K562 (cell line): ENCODE data around the gene TECTA. TPM values are rescaled to one million over a fixed set of nuclear protein-coding genes. Genes with fewer than 3 reads are reported as not detected.

Experiments used
- ATAC-seq: fragments of 200-7000 bp; cut with Tn5 transposase; 3 replicates; pipeline ENCODE4 v1.9.1; 2020; ENCODE audit warnings: moderate library complexity
- BruUV-seq: library from RNA; stranded (reverse); fragments of 400-500 nt; replicated peaks from 2 replicates; lab custom pipeline; 2021; lab: Mats Ljungman, UMichigan
- CTCF ChIA-PET: fragments of 300-600 bp; formaldehyde crosslinking; extraction: SDS; loops from one replicate; lab custom pipeline; 2021; ENCODE audit warnings: low intra/inter-chr PET ratio; lab: Yijun Ruan, JAX
- POLR2A ChIA-PET: fragments of 300-600, 350-650 bp; sonication (Branson Sonifier 250); formaldehyde crosslinking; extraction: SDS; loops from one replicate; lab custom pipeline; 2021; ENCODE audit warnings: antibody characterized with exemption, inconsistent platforms; lab: Yijun Ruan, JAX
- DNase-seq, 4 experiments: peaks; one replicate each; pipeline versions ENCODE4 v3.0.0 to v3.0.0-alpha.2; 2011 to 2018; ENCODE audit warnings: low spot score in 3 of 4, mixed read lengths in 3 of 4; ENCODE audit errors: extremely low read depth in 1 of 4
- FAIRE-seq: peaks from 2 replicates; lab custom pipeline; 2011; peaks lifted over from hg19 to GRCh38; lab: Jason Lieb, UNC
- H2AFZ ChIP-seq: 2 replicates; pipeline ENCODE4 v1.6.0; 2011; ENCODE audit warnings: low read depth, low read length, control low read depth, inconsistent platforms
- H3K27ac ChIP-seq: fragments of 200-600 bp; 3 replicates; pipeline ENCODE4 v1.8.0; 2011; ENCODE audit warnings: low read depth, mild to moderate bottlenecking, control low read depth, inconsistent platforms, low read length, moderate library complexity, mixed read lengths; ENCODE audit errors: extremely low read depth
- H3K27me3 ChIP-seq, 2 experiments: fragments of 300-600 bp in 1 of 2; 2 replicates in 1 of 2; 3 replicates in 1 of 2; pipeline versions ENCODE4 v1.6.0 to v1.8.0; 2011; ENCODE audit warnings: inconsistent platforms in 2 of 2, low read length in 2 of 2, mild to moderate bottlenecking in 1 of 2, mixed read lengths in 1 of 2, moderate library complexity in 1 of 2; ENCODE audit not compliant: control insufficient read depth in 2 of 2, insufficient read depth in 2 of 2
- H3K36me3 ChIP-seq: fragments of 300-600 bp; 3 replicates; pipeline ENCODE4 v1.8.0; 2011; ENCODE audit warnings: mild to moderate bottlenecking, low read length, inconsistent platforms; ENCODE audit not compliant: control insufficient read depth, insufficient read depth
- H3K4me1 ChIP-seq, 2 experiments: fragments of 200-600 bp in 1 of 2; replicated peaks in 1 of 2; 2 replicates in 1 of 2; 3 replicates in 1 of 2; pipeline versions ENCODE4 v1.5.1 to v1.8.0; 2011; ENCODE audit warnings: inconsistent platforms in 2 of 2, low read length in 2 of 2, mild to moderate bottlenecking in 1 of 2, mixed read lengths in 1 of 2, moderate library complexity in 1 of 2; ENCODE audit not compliant: control insufficient read depth in 2 of 2, insufficient read depth in 2 of 2
- H3K4me2 ChIP-seq: 2 replicates; pipeline ENCODE4 v1.6.1; 2011; ENCODE audit warnings: low read length, control low read depth, inconsistent platforms, mixed read lengths; ENCODE audit not compliant: insufficient read depth
- H3K4me3 ChIP-seq: fragments of 200-600 bp; sonication (generic), shearing (Covaris generic); 2 replicates; pipeline ENCODE4 v1.5.1; 2016; ENCODE audit warnings: control low read depth, inconsistent platforms
- H3K79me2 ChIP-seq: fragments of 200-600 bp; 3 replicates; pipeline ENCODE4 v1.8.0; 2011; ENCODE audit warnings: low read length, inconsistent platforms; ENCODE audit not compliant: control insufficient read depth, insufficient read depth
- H3K9ac ChIP-seq, 2 experiments: 2 replicates each; pipeline versions ENCODE4 v1.6.0 to v1.6.1; 2011; ENCODE audit warnings: low read depth in 2 of 2, low read length in 2 of 2, control low read depth in 1 of 2, inconsistent platforms in 1 of 2, mild to moderate bottlenecking in 1 of 2, mixed read lengths in 1 of 2; ENCODE audit not compliant: insufficient read depth in 1 of 2
- H3K9me1 ChIP-seq: one replicate; pipeline ENCODE4 v1.6.0; 2011; ENCODE audit warnings: inconsistent platforms, mild to moderate bottlenecking, low read length, moderate library complexity; ENCODE audit not compliant: control insufficient read depth, insufficient read depth
- H3K9me3 ChIP-seq: replicated peaks from 2 replicates; pipeline ENCODE4 v1.5.1; 2011; ENCODE audit warnings: low read depth, low read length, inconsistent platforms; ENCODE audit not compliant: control insufficient read depth, insufficient read depth
- H4K20me1 ChIP-seq: replicated peaks from 2 replicates; pipeline ENCODE4 v1.6.1; 2011; ENCODE audit warnings: low read length, inconsistent platforms, mixed read lengths; ENCODE audit not compliant: control insufficient read depth, insufficient read depth
- ATF6 ChIP-seq: sonication (generic); formaldehyde crosslinking; IDR thresholded peaks from 2 replicates; pipeline ENCODE4 v1.4.0; 2020; ENCODE audit warnings: mild to moderate bottlenecking, missing genetic modification reagents
- BRD9 ChIP-seq: fragments of 450-650 bp; IDR thresholded peaks from 2 replicates; pipeline ENCODE4 v1.6.1; 2018; ENCODE audit warnings: low read depth; ENCODE audit not compliant: partially characterized antibody
- CGGBP1 ChIP-seq: fragments of 250-450 bp; sonication (Bioruptor Pico); IDR thresholded peaks from 2 replicates; pipeline ENCODE4 v1.9.0; 2021; ENCODE audit warnings: mild to moderate bottlenecking
- GTF2A2 ChIP-seq: IDR thresholded peaks from 2 replicates; pipeline ENCODE4 v1.6.1; 2016; ENCODE audit warnings: mild to moderate bottlenecking, missing genetic modification characterization, missing compliant biosample characterization
- GTF2B ChIP-seq: IDR thresholded peaks from 2 replicates; pipeline ENCODE4 v1.6.1; 2011; ENCODE audit not compliant: insufficient read length; ENCODE audit errors: extremely low read depth
- PURB ChIP-seq: sonication (generic); formaldehyde crosslinking; IDR thresholded peaks from 2 replicates; pipeline ENCODE4 v1.9.0; 2021; ENCODE audit warnings: low read depth, mild to moderate bottlenecking, missing genetic modification reagents
- TEAD2 ChIP-seq: fragments of 450-650 bp; IDR thresholded peaks from 2 replicates; pipeline ENCODE4 v1.6.1; 2016; ENCODE audit warnings: missing genetic modification characterization, control low read depth, missing compliant biosample characterization
- TOE1 ChIP-seq, 2 experiments: fragments of 450-650 bp in 1 of 2; sonication (generic) in 1 of 2; formaldehyde crosslinking in 1 of 2; IDR thresholded peaks; 2 replicates each; pipeline versions ENCODE4 v1.7.1 to v1.8.0; 2016 to 2022; ENCODE audit warnings: borderline replicate concordance in 2 of 2, mild to moderate bottlenecking in 2 of 2, antibody characterized with exemption in 1 of 2, inconsistent platforms in 1 of 2, low read depth in 1 of 2, missing genetic modification reagents in 1 of 2, moderate library complexity in 1 of 2
- TSHZ1 ChIP-seq: fragments of 250-450 bp; sonication (Bioruptor Pico); IDR thresholded peaks from 2 replicates; pipeline ENCODE4 v1.4.0; 2020; ENCODE audit warnings: mild to moderate bottlenecking, moderate library complexity
- ZBED1 ChIP-seq: IDR thresholded peaks from 2 replicates; pipeline ENCODE4 v1.6.1; 2014
- ZNF121 ChIP-seq: sonication (generic); formaldehyde crosslinking; conservative IDR thresholded peaks from 2 replicates; pipeline ENCODE4 v1.8.0; 2022; ENCODE audit warnings: missing genetic modification reagents
- ZNF347 ChIP-seq: fragments of 450-650 bp; formaldehyde crosslinking; IDR thresholded peaks from 2 replicates; pipeline ENCODE4 v1.4.0; 2020; ENCODE audit warnings: low read depth, mild to moderate bottlenecking, moderate library complexity
- WGBS: fragments of 100-300 bp; shearing (Covaris generic); methylation state at CpG from one replicate; pipeline ENCODE4 v1.1.6; 2016; ENCODE audit warnings: low coverage, mixed read lengths; ENCODE audit not compliant: insufficient coverage; ENCODE audit errors: missing lambda C conversion rate; 5-methylcytosine and 5-hydroxymethylcytosine counted together
- in situ Hi-C: fragments of 300-500 bp; cut with MboI; formaldehyde crosslinking; loops from 4 replicates; pipeline ENCODE4 v1.15.0; 2018; ENCODE audit warnings: inconsistent platforms, mixed read lengths
- intact Hi-C: fragments of 100-400 bp; cut with micrococcal nuclease; formaldehyde crosslinking; loops from 2 replicates; pipeline ENCODE4 v1.14.2; 2022
- polyA plus RNA-seq, 8 experiments: library from polyadenylated mRNA; depleted of rRNA in 4 of 8; stranded (reverse) in 5 of 8; unstranded in 3 of 8; fragments of >200 nt; fragmentation: Nextera tagmentation in 2 of 8; fragmentation: Illumina TruSeq in 1 of 8; extraction: Ambion mirVana in 2 of 8; extraction: Trizol in 1 of 8; gene quantifications; 2 replicates each; pipeline versions ENCODE4 v1.2.1 to v1.2.3, GENCODE V29; 2011 to 2014; ENCODE audit warnings: inconsistent platforms in 1 of 8, missing spikeins in 1 of 8
- total RNA-seq, 7 experiments: library from RNA; depleted of rRNA in 6 of 7; stranded (reverse); fragments of >200 nt in 6 of 7; fragmentation: Illumina TruSeq in 2 of 7; extraction: Trizol in 2 of 7; gene quantifications; 2 replicates each; pipeline versions ENCODE4 v1.2.1 to v1.2.3, GENCODE V29; 2011 to 2021; ENCODE audit warnings: low replicate concordance in 1 of 7

Gene TECTA
- total and polyA plus RNA-seq, 9 of the 15 experiments (the other 6 are each of a cell fraction or from before 2014, with no cell fraction given): under 0.01 to 0.04 (median 0.03) TPM; not detected in 5

GRCh38 chr11:121226415-121227263 is 125.6 kb downstream of the TECTA start:
- DNase-seq: peak in 1 of 4 experiments; percentile 17
- peak; percentile 79 for ATAC-seq
- Histone ChIP-seq H3K4me1 (no peaks in the 10 kb centered on the region), H3K9me1 (no peaks in the 10 kb centered on the region), H3K4me2 (no peak overlapping the region), H3K79me2 (no peaks in the 10 kb centered on the region), H3K27me3 (no peaks in the 10 kb centered on the region; a peak in 1 of 5 replicates), H2AFZ (no peak overlapping the region), H3K27ac (no peak overlapping the region), H3K36me3 (no peaks in the 10 kb centered on the region), H3K9ac (no peak overlapping the region), H3K4me3 (no peak overlapping the region), H3K9me3 (no peaks in the 10 kb centered on the region), H4K20me1 (no peaks in the 10 kb centered on the region; the same call in 1 of the 2 replicates)
- intact Hi-C loops (no loop called here), in situ Hi-C loops (no loop called here)
- POLR2A ChIA-PET: interaction anchor here (0.5 kb wide), 1 partner anchor 67 kb away, joined by 3 read pairs; no protein-coding TSS in a partner anchor
- no peak for FAIRE-seq
- 7% methylated on average over 1 of the region's 1 CpG for WGBS
- no TSS peak for BruUV-seq
- CTCF ChIA-PET: no interaction called here
- no peak for TF ChIP-seq ATF6 (CRISPR knock-in tag)
- peak; percentile 57 for TF ChIP-seq GTF2B
- TF ChIP-seq ZBED1: peak; percentile 90; the same call in 1 of the 2 replicates
- no peak for TF ChIP-seq TOE1 (IDR thresholded peaks at IDR 0.05; ENCODE audit: borderline replicate concordance)
- no peak for TF ChIP-seq TOE1 (CRISPR knock-in tag; IDR thresholded peaks at IDR 0.05; ENCODE audit: borderline replicate concordance, low read depth)
- TF ChIP-seq ZNF121 (CRISPR knock-in tag): no peak
- TF ChIP-seq GTF2A2: peak; percentile 91
- TF ChIP-seq TEAD2: no peak
- TF ChIP-seq ZNF347: no peak
- no peak for TF ChIP-seq BRD9
- TF ChIP-seq PURB: no peak
- TF ChIP-seq CGGBP1 (CRISPR knock-in tag): 0 out of 2 replicates have a peak, but pooled peaks have one; percentile 32
- no peak for TF ChIP-seq TSHZ1 (CRISPR knock-in tag)
